PC-3 (cell line): ENCODE measurements around the gene RIPK3. TPM values are rescaled to one million over a fixed set of nuclear protein-coding genes. Genes with fewer than 3 reads are reported as not detected.
A peak's percentile ranks its signal among the peaks of the same experiment; 100 is the strongest.

ENCODE experiments used
- ATAC-seq: fragments of 200-7000 bp; cut with Tn5 transposase; 2 replicates; pipeline ENCODE4 v1.9.1; 2020; ENCODE audit warnings: mild to moderate bottlenecking, moderate library complexity
- BruUV-seq: library from RNA; stranded (reverse); fragments of 400-500 nt; replicated peaks from 2 replicates; lab custom pipeline; 2021; lab: Mats Ljungman, UMichigan
- CTCF ChIA-PET: fragments of 300-600 bp; sonication (Branson Sonifier 250); formaldehyde crosslinking; loops from one replicate; lab custom pipeline; 2022; ENCODE audit warnings: antibody characterized with exemption; lab: Charles Lee
- POLR2A ChIA-PET: fragments of 300-600 bp; sonication (Branson Sonifier 250); formaldehyde crosslinking; loops from one replicate; lab custom pipeline; 2022; ENCODE audit warnings: antibody characterized with exemption; ENCODE audit not compliant: unreplicated experiment; lab: Charles Lee
- DNase-seq: peaks from one replicate; pipeline ENCODE4 v3.0.0-alpha.2; 2015
- H2AFZ ChIP-seq: fragments of 300-600 bp; sonication (generic); 2 replicates; pipeline ENCODE4 v1.6.0; 2016; ENCODE audit warnings: antibody characterized with exemption, low read length
- H3F3A ChIP-seq: fragments of 300-600 bp; sonication (generic); one replicate; pipeline ENCODE4 v1.6.0; 2017; ENCODE audit warnings: antibody characterized with exemption, low read length, control low read depth, mild to moderate bottlenecking; ENCODE audit not compliant: unreplicated experiment
- H3K27ac ChIP-seq: fragments of 300-600 bp; sonication (generic); 2 replicates; pipeline ENCODE4 v1.5.1; 2016; ENCODE audit warnings: mild to moderate bottlenecking, low read length
- H3K27me3 ChIP-seq: fragments of 300-600 bp; sonication (generic); 2 replicates; pipeline ENCODE4 v1.6.1; 2016; ENCODE audit warnings: low read length, mixed read lengths
- H3K36me3 ChIP-seq: fragments of 300-600 bp; sonication (generic); 2 replicates; pipeline ENCODE4 v1.6.1; 2016; ENCODE audit warnings: low read depth, mixed run types, low read length, mixed read lengths
- H3K4me1 ChIP-seq: fragments of 300-600 bp; sonication (generic); 2 replicates; pipeline ENCODE4 v1.5.1; 2016; ENCODE audit warnings: low read length; ENCODE audit not compliant: insufficient read depth
- H3K4me2 ChIP-seq: fragments of 300-600 bp; sonication (generic); 2 replicates; pipeline ENCODE4 v1.6.0; 2016; ENCODE audit warnings: low read length
- H3K4me3 ChIP-seq: fragments of 300-600 bp; sonication (generic); 2 replicates; pipeline ENCODE4 v1.5.1; 2016; ENCODE audit warnings: mild to moderate bottlenecking, low read length, mixed read lengths
- H3K79me2 ChIP-seq: fragments of 300-600 bp; sonication (generic); 2 replicates; pipeline ENCODE4 v1.6.1; 2017; ENCODE audit warnings: low read length, mixed read lengths
- H3K9ac ChIP-seq: fragments of 300-600 bp; sonication (generic); 2 replicates; pipeline ENCODE4 v1.6.0; 2016; ENCODE audit warnings: mild to moderate bottlenecking, low read length
- H3K9me2 ChIP-seq: fragments of 300-600 bp; sonication (generic); replicated peaks from 2 replicates; pipeline ENCODE4 v1.6.1; 2016; ENCODE audit warnings: mixed run types, low read length, mixed read lengths
- H3K9me3 ChIP-seq: fragments of 300-600 bp; sonication (generic); 2 replicates; pipeline ENCODE4 v1.6.1; 2016; ENCODE audit warnings: low read length, mixed read lengths
- H4K20me1 ChIP-seq: fragments of 300-600 bp; sonication (generic); 2 replicates; pipeline ENCODE4 v1.6.1; 2016; ENCODE audit warnings: low read length, mixed read lengths
- EZH2 ChIP-seq: fragments of 300-600 bp; sonication (generic); IDR thresholded peaks from one replicate; pipeline ENCODE4 v1.6.1; 2017; ENCODE audit warnings: antibody characterized with exemption, mild to moderate bottlenecking, low read length; ENCODE audit not compliant: unreplicated experiment
- EZH2phosphoT487 ChIP-seq: fragments of 300-600 bp; sonication (generic); IDR thresholded peaks from 2 replicates; pipeline ENCODE4 v1.6.1; 2018; ENCODE audit warnings: mild to moderate bottlenecking, antibody characterized with exemption, low read length, borderline replicate concordance
- intact Hi-C: fragments of 100-400 bp; cut with micrococcal nuclease; formaldehyde crosslinking; loops from 2 replicates; pipeline ENCODE4 v1.9.0; 2023
- total RNA-seq: library from RNA; depleted of rRNA; stranded (reverse); fragments of >200 nt; gene quantifications from 2 replicates; pipeline ENCODE4 v1.2.3, GENCODE V29; 2014
- TF ChIP-seq, protein P1 (sequence below): fragments of 300-600 bp; sonication (generic); conservative IDR thresholded peaks from 2 replicates; pipeline ENCODE4 v1.5.1; 2017; ENCODE audit warnings: antibody characterized with exemption, low read depth, mild to moderate bottlenecking, low read length

RIPK3 gene
- total RNA-seq, 1 experiment from 2014 or later: not detected

DNA sequence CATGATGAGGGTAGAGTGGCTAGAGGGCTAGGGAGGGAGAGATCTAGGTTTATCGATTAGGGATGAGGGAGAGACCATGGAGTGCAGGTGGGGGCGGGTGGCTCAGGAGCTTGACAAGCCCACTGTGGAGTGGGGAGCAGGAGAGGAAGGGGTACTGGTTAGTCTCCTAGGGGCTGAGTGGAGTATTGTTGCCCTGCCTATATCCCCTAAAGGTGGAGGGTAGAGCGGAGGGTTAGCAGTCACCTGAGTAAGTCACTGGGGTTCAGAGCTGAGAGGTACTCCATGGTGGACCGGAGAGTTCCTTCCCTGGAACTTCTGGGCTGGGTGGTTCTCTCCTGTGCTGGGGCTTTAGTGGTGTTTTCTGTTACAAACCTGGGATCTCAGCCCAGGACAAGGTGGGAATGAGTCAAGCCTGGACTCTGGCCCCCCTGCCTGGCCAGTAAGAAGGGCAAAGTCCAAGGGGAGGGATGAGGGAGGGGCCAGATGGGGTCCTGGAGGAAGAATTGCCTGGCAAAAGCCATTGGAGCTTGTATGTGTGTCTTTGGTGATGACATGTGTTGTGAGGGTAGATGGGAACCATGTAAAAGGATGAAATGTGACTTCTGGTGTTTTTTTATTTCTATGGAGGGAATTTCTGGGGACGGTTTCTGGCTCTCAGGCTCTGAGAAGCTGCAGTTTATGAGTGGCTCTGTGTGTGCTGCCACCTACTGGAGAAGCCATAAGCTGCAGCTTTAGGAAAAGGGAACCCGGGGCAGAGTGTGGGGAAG, 32.0 kb downstream of the RIPK3 start, which contains the start of gene CIDEB:
Gene CIDEB (minus strand): TSS at position 403 of the 767 bp plus-strand sequence. CDS start 119 bp downstream, at position 284.
- no peak within 1 kb of the TSS for H3K4me3 ChIP-seq
- H3K4me2 ChIP-seq: peak within 1 kb of the TSS; percentile 11; the same call in 1 of the 2 replicates
- peak; percentile 93 for ATAC-seq

DNA sequence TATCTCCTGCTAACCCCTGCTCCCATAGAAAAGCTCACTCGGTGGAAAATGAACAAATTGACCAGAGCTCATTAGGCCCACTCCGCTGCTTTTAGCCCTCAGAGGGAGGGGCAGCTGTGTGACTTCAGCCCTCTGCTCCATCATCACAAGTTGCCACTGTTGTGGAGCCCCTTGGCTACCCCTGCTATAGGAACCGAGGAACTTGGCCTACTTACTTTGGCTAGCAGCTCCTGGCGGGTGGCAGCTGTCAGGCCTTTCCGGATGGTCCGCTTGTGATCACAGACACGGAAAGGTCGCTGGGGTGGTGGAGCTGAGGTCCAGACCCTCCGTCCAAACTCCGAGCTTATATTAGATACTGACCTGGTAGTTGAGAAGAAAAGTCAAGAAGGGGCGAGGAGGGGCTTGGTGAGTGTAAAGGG, 32.6 kb downstream of the RIPK3 start:
- intact Hi-C loops: no loop called here
- H3F3A ChIP-seq: no peaks in the 10 kb centered on the region
- no peak overlapping the region for H3K9ac ChIP-seq
- H3K79me2 ChIP-seq: peaks cover under 1% of the 10 kb centered on the region; the same call in 1 of the 2 replicates
- no peak overlapping the region for H3K27ac ChIP-seq
- no peaks in the 10 kb centered on the region for H3K27me3 ChIP-seq
- DNase-seq (no peak), ATAC-seq (no peak)
- H3K36me3 ChIP-seq: peaks cover 50% of the 10 kb centered on the region
- H3K9me2 ChIP-seq: no peaks in the 10 kb centered on the region
- H3K9me3 ChIP-seq: no peaks in the 10 kb centered on the region
- no peak overlapping the region for H2AFZ ChIP-seq
- TF ChIP-seq EZH2 (no peak), EZH2phosphoT487 (no peak)
- TF ChIP-seq, protein P1, sequence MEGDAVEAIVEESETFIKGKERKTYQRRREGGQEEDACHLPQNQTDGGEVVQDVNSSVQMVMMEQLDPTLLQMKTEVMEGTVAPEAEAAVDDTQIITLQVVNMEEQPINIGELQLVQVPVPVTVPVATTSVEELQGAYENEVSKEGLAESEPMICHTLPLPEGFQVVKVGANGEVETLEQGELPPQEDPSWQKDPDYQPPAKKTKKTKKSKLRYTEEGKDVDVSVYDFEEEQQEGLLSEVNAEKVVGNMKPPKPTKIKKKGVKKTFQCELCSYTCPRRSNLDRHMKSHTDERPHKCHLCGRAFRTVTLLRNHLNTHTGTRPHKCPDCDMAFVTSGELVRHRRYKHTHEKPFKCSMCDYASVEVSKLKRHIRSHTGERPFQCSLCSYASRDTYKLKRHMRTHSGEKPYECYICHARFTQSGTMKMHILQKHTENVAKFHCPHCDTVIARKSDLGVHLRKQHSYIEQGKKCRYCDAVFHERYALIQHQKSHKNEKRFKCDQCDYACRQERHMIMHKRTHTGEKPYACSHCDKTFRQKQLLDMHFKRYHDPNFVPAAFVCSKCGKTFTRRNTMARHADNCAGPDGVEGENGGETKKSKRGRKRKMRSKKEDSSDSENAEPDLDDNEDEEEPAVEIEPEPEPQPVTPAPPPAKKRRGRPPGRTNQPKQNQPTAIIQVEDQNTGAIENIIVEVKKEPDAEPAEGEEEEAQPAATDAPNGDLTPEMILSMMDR: no peak
- no peaks in the 10 kb centered on the region for H4K20me1 ChIP-seq
- H3K4me1 ChIP-seq: peaks cover 9% of the 10 kb centered on the region
- CTCF ChIA-PET: no interaction called here
- TSS peak; percentile 14 for BruUV-seq
- H3K4me3 ChIP-seq: no peak overlapping the region
- POLR2A ChIA-PET: no interaction called here
- no peak overlapping the region for H3K4me2 ChIP-seq

More for the DNA sequence above, 32.0 kb downstream of the RIPK3 start, which contains the start of gene CIDEB:
- Histone ChIP-seq H4K20me1 (no peaks in the 10 kb centered on the region), H3F3A (no peaks in the 10 kb centered on the region), H3K79me2 (no peaks in the 10 kb centered on the region), H2AFZ (no peak within 1 kb of the TSS), H3K9me2 (no peaks in the 10 kb centered on the region), H3K36me3 (peaks cover 44% of the 10 kb centered on the region), H3K27me3 (no peaks in the 10 kb centered on the region), H3K9ac (no peak within 1 kb of the TSS), H3K4me1 (peaks cover 9% of the 10 kb centered on the region), H3K9me3 (no peaks in the 10 kb centered on the region), H3K27ac (no peak within 1 kb of the TSS)
- intact Hi-C loops: no loop called here
- no TSS peak for BruUV-seq
- POLR2A ChIA-PET: interaction anchor here (0.6 to 1.0 kb wide), 2 partner anchors 65 to 380 kb away, joined by 3 to 4 read pairs; partner anchors contain the start of gene TINF2
- peak; percentile 76 for DNase-seq
- no peak for TF ChIP-seq EZH2phosphoT487
- no peak for TF ChIP-seq EZH2
- TF ChIP-seq, protein P1: peak; percentile 96
- CTCF ChIA-PET: interaction anchor here (0.5 to 1.2 kb wide), 8 partner anchors 9 to 1453 kb away, joined by 3 to 6 read pairs (median 4); partner anchors contain the start of genes DCAF11, MDP1, NRL and TINF2

DNA sequence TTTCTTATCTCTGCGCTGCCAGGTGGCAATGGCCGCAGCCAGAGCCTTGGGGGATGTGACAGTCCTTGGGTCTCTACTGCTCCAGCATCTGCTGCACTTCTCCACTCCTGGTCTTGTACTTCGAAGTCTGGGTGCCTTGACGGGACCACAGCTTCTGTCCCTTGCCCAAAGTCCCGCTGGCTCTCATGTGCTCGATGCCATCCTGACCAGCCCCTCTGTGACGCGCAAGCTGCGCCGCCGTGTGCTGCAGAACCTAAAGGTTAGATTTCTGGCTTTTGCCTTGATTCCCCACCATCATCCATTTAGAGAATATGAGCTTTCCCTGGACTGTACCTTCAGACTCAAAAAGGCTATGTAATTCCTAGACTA, 35.8 kb downstream of the RIPK3 start:
- no peaks in the 10 kb centered on the region for H3K27me3 ChIP-seq
- no peaks in the 10 kb centered on the region for H3K9me2 ChIP-seq
- BruUV-seq: no TSS peak
- ATAC-seq: no peak
- ChIA-PET POLR2A (no interaction called here), CTCF (no interaction called here)
- no peaks in the 10 kb centered on the region for H4K20me1 ChIP-seq
- H3K27ac ChIP-seq: no peak overlapping the region
- H3K9me3 ChIP-seq: no peaks in the 10 kb centered on the region
- H3F3A ChIP-seq: no peaks in the 10 kb centered on the region
- DNase-seq: no peak
- no peak overlapping the region for H3K4me2 ChIP-seq
- H3K79me2 ChIP-seq: peaks cover 30% of the 10 kb centered on the region
- intact Hi-C loops: no loop called here
- H3K4me3 ChIP-seq: no peak overlapping the region
- TF ChIP-seq EZH2phosphoT487: no peak
- TF ChIP-seq, protein P1: no peak
- TF ChIP-seq EZH2: no peak
- no peak overlapping the region for H3K9ac ChIP-seq
- H3K4me1 ChIP-seq: peaks cover 22% of the 10 kb centered on the region
- H2AFZ ChIP-seq: no peak overlapping the region
- peaks cover 53% of the 10 kb centered on the region for H3K36me3 ChIP-seq
